ENCODE results near the gene SLC22A12.
"Not testable (repeated sequence)": the region's sequence is repeated elsewhere in the genome, so short reads cannot be mapped to it uniquely, and the experiment has no call there.

Gene SLC22A12

DNA sequence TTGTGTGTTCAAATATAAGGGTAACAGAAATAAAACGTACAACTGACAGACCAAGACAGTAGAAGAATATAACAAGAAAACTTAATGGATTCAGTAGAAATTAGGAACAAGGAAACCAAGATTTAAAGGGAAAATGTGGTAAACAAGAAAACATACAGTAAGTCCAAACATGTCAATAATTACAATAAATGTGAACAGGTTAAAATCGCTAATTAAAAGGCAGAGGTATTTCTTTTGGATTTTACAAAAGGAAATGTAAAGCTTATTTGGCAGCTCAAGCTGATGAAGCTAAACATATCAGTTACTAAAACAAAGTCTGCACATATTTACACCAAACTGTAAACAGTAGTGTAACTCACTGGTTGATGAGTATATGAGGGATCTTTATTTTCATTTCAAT lies 2.3 kb upstream of the SLC22A12 start:
- DNase-seq, result no peak

DNA sequence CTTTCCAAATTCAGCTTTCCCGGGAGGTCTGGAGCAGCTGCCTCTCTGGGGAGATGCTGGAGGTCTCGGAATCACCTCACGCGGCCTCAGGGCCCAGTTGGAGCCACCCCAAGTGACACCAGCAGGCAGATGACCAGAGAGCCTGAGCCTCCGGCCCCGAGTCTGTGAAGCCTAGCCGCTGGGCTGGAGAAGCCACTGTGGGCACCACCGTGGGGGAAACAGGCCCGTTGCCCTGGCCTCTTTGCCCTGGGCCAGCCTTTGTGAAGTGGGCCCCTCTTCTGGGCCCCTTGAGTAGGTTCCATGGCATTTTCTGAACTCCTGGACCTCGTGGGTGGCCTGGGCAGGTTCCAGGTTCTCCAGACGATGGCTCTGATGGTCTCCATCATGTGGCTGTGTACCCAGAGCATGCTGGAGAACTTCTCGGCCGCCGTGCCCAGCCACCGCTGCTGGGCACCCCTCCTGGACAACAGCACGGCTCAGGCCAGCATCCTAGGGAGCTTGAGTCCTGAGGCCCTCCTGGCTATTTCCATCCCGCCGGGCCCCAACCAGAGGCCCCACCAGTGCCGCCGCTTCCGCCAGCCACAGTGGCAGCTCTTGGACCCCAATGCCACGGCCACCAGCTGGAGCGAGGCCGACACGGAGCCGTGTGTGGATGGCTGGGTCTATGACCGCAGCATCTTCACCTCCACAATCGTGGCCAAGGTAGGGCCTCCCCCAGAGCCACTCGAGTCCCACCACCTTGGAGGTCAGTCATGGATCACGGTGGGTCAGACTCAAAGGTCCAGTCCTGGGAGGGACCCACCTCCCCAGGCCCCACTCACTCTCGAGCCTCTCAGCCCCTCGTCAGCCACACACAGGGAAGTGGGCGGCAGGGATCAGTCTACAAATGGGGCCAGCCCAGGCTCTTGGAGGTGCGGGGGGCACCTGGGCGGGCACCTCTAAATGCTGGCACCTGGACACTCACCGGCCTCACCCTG lies 525 bp downstream of the SLC22A12 start:
- DNase-seq, result no peak

DNA sequence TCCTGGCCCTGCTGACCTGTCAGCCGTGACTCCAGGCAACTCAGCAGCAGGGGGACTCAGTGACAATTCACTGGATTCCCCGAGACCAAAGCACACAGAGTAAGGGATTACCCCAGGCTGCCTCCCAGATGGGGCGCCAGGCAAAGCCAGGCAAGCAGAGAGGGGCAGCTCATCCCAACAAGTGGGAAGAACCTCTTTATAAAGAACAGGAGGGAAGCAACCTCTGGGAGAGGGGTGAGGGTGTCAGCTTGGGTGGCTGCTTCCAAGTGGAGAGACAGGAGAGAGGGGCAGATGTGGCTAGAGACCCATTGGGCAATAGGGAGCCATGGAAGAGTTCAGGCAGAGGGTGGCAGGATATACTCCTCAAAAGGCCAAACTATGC lies 1.2 kb downstream of the SLC22A12 start:
- DNase-seq, result no peak

DNA sequence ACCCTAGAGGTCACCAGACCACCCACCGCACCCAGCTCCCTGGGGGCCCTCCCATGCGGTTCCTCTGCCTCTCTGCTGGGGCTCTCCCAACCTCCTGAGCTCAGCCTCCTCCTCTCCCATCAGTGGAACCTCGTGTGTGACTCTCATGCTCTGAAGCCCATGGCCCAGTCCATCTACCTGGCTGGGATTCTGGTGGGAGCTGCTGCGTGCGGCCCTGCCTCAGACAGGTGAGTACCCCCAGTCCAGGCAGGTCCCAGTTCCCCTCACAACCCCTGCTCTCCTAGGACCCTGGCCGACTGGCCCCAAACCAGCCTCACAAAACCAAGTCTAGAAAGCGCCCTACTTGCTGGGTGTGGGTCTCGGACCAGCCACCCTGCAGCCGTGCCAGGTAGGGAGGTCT lies 1.6 kb downstream of the SLC22A12 start:
- no peak for DNase-seq

DNA sequence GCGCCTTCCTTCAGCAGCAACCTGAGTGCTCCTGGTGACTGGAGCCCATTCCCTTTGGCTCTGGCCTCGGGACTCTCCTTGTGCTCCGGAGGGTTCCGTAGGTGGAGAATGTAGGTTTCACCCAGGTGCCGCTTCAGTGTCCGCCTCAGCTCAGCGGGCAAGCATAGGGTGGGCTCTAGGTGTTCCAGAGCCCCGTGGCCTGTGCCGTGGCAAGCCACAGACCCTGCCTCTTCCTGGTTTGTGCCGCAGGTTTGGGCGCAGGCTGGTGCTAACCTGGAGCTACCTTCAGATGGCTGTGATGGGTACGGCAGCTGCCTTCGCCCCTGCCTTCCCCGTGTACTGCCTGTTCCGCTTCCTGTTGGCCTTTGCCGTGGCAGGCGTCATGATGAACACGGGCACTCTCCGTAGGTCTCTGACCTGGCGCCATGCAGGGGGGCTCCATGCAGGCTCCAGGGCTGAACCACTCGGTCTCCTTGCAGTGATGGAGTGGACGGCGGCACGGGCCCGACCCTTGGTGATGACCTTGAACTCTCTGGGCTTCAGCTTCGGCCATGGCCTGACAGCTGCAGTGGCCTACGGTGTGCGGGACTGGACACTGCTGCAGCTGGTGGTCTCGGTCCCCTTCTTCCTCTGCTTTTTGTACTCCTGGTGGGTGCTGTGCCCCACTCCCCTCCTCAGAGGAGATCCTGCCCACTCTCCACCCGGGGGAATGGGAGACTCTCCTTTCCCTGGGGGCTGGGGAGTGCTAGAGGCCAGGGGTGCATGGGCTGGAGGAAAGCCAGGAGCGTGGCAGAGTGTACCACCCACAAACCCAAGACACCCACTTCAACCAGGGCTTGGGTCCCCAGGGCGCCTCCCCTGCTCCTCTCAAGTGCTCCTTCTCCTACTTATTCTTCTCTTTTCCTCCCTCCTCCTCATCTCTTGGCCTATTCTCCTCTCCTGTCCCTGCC lies 2.4 kb downstream of the SLC22A12 start:
- DNase-seq, result no peak

DNA sequence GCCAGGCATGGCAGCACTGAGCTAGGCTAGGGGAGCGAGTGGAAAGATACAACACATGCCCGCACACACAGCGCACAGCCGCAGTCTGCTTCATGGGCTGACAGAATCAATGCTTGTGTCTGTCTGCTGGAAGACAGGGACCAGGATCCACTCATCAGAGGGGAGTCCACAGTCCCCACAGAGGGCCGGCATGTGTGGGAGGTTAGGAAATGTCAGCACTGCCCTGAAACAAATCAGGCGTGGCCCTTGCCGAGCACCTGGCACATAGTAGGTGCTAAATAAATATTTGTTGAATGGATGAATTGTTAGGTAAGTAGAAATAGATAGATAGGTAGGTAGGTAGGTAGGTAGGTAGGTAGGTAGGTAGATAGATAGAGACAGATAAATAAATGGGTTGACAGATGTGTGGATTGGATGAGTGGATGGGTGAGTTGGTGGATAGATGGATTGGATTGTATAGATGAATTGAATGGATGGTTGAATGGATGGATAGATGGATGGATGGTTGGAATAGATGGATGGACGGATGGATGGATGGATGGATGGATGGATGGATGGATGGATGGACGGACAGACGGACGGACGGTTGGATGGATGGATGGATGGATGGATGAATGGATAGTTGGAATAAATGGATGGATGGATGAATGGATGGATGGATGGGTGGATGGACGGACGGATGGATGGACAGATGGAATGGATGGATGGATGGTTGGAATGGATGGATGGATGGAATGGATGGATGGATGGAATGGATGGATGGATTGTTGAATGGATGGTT lies 3.3 kb downstream of the SLC22A12 start:
- no peak for DNase-seq

DNA sequence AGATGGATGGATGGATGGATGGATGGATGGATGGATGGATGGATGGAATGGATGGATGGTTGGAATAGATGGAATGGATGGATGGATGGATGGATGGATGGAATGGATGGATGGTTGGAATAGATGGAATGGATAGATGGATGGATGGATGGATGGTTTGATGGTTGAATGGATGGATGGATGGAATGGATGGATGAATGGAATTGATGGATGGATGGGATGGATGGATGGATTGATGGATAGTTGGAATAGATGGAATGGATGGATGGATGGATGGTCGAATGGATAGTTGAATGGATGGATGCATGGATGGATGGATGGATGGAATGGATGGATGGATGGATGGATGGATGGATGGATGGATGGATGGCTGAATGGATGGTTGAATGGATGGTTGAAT lies 4.9 kb downstream of the SLC22A12 start:
- DNase-seq, result not testable (repeated sequence)

DNA sequence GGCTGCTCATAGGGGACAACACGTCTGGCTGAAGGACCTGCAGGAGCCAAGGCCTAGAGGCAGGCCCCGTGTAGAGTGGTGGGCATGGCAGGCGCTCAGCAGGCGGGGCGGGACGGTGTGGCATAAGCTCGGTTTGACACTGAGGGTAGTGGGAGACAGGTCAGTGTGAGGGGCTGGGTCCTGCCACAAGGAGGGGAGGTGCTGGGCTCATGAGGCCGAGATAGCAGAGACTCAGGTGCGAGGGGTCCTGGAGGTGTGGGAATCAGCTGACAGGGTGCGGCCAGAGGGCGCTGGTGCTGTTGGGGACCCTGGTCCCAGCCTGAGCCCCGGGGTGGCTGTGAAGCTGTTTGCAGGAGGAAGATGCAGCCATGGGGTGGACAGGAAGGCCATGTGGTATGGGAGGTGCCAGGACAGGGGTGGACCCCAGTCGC lies 6.7 kb downstream of the SLC22A12 start:
- DNase-seq, result no peak

DNA sequence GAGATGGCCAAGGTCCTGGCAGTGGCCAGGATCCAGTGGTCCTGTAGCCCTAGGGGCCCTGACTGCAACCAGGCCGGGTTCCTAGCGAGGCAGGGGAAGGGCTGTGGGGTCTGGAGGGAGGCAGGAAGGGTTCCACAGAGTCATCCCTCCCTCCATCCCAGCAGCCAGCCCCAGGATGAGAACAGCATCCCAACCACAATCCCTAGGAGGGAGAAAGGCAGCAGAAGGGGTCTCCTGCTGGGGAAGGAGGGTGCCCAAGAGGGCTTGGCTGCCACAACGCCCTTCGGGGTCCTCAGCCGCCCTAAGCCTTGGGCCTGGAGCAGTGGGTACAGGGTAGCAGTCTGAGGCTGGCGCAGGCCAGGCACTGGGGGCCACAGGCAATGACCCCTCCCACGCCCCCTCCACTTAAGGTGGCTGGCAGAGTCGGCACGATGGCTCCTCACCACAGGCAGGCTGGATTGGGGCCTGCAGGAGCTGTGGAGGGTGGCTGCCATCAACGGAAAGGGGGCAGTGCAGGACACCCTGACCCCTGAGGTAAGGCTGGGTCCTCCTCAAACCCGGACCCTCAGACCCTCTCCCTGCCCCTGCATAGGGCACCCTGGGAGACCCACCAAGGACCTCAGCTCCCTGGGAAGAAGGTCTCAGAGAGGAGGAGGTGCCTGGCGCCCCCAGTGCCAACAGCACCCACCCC lies 7.2 kb downstream of the SLC22A12 start:
- no peak for DNase-seq

DNA sequence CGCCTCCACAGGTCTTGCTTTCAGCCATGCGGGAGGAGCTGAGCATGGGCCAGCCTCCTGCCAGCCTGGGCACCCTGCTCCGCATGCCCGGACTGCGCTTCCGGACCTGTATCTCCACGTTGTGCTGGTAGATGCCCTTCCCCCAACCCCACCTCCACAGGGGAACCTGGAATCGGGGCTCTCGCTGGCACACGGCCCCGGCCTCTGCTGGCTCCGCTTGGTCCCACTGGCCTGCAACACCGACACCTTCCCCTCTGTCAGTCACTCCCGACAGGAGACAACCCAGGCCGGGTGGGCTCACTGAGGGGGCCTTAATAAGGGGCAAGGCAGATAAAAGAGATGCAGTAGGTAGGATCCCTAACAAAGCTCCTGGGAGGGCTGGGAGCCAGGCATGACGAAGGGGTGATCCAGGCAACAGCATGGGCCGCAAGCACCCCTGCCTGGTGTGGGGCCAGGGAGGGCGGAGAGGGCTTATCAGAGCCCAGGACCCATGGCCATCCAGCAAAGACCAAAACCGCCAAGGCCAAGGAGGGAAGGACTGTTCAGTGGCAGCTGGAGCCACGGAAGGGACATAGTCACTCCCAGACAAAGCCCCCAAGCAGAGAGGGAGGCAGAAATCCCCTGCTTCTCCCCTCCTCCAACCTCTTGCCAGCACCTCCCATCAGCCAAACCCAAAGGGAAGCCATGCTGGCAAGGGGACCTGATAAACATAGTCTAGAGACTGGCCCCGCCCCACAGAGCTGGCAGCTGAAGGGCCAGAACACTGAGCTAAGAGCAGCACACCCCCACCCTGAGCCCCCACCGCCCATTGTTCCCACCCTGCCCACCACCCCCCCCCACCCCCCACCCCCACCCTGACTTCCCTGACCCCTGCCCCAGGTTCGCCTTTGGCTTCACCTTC lies 8.0 kb downstream of the SLC22A12 start:
- DNase-seq, result no peak

DNA sequence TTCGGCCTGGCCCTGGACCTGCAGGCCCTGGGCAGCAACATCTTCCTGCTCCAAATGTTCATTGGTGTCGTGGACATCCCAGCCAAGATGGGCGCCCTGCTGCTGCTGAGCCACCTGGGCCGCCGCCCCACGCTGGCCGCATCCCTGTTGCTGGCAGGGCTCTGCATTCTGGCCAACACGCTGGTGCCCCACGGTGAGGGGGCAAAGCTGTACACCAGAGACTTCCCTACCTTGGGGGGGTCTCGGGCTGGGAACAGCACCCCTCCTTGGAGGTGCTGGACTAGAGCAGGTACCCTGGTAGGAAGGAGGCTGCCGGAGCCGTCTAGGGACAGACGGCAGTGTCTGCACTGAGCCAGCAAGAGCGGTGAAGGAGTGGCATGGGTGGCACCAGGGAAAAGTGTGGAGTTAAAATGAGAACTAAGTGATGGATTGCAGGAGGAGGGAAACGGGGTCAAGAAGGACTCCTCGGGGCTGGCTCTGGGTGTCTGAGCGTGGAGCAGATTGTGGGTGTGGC lies 8.7 kb downstream of the SLC22A12 start:
- no peak for DNase-seq

DNA sequence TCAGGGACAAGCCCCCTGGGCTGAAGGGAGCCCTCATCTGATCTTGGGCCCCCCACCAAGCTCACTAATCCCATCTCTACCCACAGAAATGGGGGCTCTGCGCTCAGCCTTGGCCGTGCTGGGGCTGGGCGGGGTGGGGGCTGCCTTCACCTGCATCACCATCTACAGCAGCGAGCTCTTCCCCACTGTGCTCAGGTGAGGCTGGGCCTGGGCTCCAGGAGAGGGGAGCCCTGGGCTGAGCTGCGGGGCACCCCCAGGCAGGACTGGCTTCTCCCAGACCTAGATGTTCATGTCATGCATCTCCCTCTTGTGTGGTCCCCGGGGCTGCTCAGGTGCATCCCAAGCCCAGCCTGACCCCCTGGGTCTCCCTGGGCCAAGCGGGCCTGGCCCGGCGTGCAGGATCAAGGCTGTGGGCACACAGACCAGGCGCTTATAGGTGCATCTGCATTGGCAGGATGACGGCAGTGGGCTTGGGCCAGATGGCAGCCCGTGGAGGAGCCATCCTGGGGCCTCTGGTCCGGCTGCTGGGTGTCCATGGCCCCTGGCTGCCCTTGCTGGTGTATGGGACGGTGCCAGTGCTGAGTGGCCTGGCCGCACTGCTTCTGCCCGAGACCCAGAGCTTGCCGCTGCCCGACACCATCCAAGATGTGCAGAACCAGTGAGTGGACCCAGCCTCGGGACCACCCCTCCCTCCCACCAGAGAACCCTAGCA lies 9.4 kb downstream of the SLC22A12 start:
- no peak for DNase-seq

DNA sequence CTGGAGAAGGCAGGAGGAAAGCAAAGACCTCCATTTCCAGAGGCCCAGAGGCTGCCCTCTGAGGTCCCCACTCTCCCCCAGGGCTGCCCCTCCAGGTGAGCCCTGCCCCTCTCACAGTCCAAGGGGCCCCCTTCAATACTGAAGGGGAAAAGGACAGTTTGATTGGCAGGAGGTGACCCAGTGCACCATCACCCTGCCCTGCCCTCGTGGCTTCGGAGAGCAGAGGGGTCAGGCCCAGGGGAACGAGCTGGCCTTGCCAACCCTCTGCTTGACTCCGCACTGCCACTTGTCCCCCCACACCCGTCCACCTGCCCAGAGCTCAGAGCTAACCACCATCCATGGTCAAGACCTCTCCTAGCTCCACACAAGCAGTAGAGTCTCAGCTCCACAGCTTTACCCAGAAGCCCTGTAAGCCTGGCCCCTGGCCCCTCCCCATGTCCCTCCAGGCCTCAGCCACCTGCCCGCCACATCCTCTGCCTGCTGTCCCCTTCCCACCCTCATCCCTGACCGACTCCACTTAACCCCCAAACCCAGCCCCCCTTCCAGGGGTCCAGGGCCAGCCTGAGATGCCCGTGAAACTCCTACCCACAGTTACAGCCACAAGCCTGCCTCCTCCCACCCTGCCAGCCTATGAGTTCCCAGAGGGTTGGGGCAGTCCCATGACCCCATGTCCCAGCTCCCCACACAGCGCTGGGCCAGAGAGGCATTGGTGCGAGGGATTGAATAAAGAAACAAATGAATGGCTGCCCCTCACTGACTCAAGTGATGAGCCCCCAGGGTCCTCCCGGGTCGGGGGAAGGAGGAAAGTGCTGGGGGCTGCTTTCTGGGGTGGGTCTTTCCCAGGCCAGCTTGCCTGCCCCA lies 10.8 kb downstream of the SLC22A12 start:
- no peak for DNase-seq

DNA sequence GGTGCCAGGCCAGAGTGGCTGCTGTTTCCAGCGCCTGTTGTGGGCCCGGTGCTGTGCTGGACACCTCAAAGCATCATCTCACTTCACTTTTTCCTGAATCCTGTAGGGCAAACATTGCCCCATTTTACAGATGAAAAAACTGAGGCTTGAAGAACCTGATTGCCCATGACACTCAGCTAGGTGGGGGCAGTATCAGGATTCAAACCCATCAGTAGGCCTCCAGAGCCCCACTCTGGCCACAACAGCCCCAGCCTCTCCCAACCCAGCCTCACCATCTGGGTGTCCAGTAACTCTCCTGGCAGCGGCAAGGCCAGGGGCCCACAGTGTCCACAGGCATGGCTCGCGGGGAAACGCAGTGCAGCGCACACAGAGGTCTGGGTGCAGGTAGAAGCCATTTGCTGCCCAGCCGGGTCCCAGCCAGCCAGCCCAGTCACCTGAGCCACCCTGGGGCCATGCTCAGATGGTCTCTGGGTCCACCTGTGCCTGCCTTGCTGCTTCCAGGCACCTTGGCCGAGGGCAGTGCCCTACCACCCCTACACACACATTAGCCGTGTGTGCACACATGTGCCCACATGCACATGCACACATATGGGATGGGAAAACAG lies 11.5 kb downstream of the SLC22A12 start:
- DNase-seq, result no peak

DNA sequence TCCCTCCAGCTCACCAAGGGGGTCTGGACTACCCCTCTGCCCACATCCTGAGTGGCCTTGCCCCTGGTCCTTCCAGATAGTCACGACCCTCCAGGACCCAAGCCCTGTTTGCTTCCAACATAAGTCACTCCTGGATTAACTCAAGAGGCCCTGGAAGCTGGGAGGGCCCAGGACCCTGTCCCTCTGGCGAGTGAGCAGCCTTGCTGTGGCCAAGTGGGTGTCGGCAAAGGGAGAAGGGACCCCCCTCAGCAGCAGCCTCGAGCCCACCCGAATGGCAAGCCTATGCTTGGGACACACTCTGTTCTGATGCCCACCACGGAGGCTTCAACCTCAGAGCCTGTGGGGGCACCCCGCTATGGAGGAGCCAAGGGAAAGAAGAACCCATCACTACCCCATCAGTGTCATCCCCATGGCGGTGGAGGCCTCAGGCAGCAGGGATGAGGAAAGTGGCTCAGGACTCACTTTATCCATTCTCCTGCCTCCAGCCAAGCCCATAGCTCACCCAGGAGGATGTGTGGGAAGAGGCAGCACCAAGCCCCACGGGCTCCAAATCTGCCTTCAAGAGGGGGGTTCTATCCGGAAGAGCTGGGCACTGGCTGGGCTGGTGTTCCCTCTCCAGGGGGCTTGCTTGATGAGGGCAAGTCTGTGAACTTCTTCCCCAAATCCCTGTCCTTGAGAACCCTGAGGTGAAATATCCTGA lies 12.5 kb downstream of the SLC22A12 start:
- no peak for DNase-seq

DNA sequence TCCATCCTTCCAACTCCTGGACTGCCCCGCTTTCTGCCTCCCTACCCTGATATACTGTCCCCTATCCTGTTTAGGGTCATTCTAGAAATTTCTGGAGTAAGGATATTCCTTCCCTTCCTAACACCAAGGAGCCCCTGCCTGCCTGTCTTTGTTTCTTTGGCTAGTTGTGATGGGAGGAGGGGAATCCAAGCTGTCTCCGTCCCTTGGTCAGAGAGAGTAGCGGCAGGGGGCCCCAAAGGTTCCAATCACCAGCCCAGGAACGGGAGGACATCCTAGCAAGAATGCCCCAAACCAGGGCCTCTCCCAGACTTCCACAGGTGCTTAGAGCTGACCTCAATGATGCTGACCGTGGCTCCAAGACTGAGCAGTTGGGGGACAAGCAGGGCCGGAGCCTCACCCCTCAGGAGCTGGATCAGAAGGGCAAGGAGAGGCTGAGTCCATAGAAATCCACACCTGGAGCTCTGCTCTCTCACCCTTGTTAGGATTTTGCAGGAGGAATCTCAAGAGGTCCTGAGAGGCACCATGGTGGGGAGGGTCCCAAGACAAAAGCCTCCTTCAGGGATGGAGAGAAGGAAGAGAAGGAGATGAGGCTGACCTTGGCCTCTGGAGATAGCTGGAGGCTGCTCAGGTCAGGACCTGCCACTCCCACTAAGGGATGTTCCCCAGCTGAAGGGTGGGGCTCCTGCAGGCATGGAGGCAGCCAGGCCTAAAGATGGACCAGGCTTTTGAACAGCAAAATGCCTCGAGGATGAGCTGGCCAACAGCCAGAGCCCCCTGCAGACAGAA lies 13.6 kb downstream of the SLC22A12 start:
- DNase-seq, result no peak

DNA sequence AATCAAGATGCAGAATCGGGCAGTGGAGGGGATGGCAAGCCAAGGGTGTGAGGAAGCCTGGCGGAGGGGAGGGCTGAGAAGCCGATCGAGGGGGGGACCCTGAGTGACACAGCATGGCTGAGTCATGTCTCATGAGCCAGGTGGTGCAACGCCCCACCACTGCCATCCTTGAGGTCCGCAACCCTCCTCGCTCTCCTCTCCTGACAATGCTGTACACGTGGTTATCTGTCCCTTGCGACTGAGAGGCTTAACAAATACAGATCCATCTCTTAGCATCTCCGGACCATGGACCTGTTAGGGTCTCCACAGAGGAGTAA lies 14.2 kb downstream of the SLC22A12 start:
- DNase-seq, result no peak
